H1 (cell line): ENCODE results near the gene NADK. TPM values are rescaled to one million over a fixed set of nuclear protein-coding genes. Genes with fewer than 3 reads are reported as not detected.

Source experiments
- polyA plus RNA-seq, 7 experiments: library from polyadenylated mRNA; depleted of rRNA in 3 of 7; stranded (reverse) in 5 of 7; unstranded in 2 of 7; fragments of >200 nt in 5 of 7; fragments of 200-250 nt in 2 of 7; gene quantifications; 1 replicate in 5 of 7; 2 replicates in 1 of 7; 4 replicates in 1 of 7; pipeline versions ENCODE4 v1.2.1 to v1.2.3, GENCODE V29; 2011 to 2013; ENCODE audit warnings: missing spikeins in 2 of 7, mixed read lengths in 2 of 7
- total RNA-seq: library from RNA; stranded (reverse); fragmentation: NEBNext Ultra II Directional; extraction: Animal tissue kit (Norgen Biotek cat#: 25700); gene quantifications from 2 replicates; pipeline ENCODE4 v1.2.1, GENCODE V29; 2021

The NADK gene
- total and polyA plus RNA-seq, 2 of the 8 experiments (the other 6 are each of a cell fraction or from before 2014, with no cell fraction given): 78.0 to 89.7 TPM

Other genes with a start within 250 kb of the NADK start
- gene TMEM240, start 237.8 kb downstream of the NADK start, total RNA-seq: 3.6 and 6.6 TPM in 2 replicates
- 5.7 and 7.6 TPM in 2 replicates for gene TMEM240, start 237.8 kb downstream of the NADK start, polyA plus RNA-seq (2011; rRNA removed)
- gene SSU72, start 203.6 kb downstream of the NADK start, total RNA-seq: 165 and 170 TPM in 2 replicates
- 110 and 116 TPM in 2 replicates for gene SSU72, start 203.6 kb downstream of the NADK start, polyA plus RNA-seq (2011; rRNA removed)
- 18.3 and 19.0 TPM in 2 replicates for gene FNDC10, start 178.3 kb downstream of the NADK start, total RNA-seq
- 21.8 and 40.0 TPM in 2 replicates for gene FNDC10, start 178.3 kb downstream of the NADK start, polyA plus RNA-seq (2011; rRNA removed)
- gene MIB2, start 163.0 kb downstream of the NADK start, total RNA-seq: 56.5 and 60.0 TPM in 2 replicates
- 32.5 and 71.1 TPM in 2 replicates for gene MIB2, start 163.0 kb downstream of the NADK start, polyA plus RNA-seq (2011; rRNA removed)
- 14.6 and 19.1 TPM in 2 replicates for gene MMP23B, start 146.3 kb downstream of the NADK start, total RNA-seq
- gene MMP23B, start 146.3 kb downstream of the NADK start, polyA plus RNA-seq (2011; rRNA removed): 9.2 and 20.8 TPM in 2 replicates
- 31.3 and 31.9 TPM in 2 replicates for gene CDK11B, start 119.5 kb downstream of the NADK start, total RNA-seq
- 11.1 and 21.8 TPM in 2 replicates for gene CDK11B, start 119.5 kb downstream of the NADK start, polyA plus RNA-seq (2011; rRNA removed)
- 46.3 and 46.7 TPM in 2 replicates for gene SLC35E2B, start 85.7 kb downstream of the NADK start, total RNA-seq
- 25.9 and 40.7 TPM in 2 replicates for gene SLC35E2B, start 85.7 kb downstream of the NADK start, polyA plus RNA-seq (2011; rRNA removed)
- 45.6 and 45.7 TPM in 2 replicates for gene CDK11A, start 54.1 kb downstream of the NADK start, total RNA-seq
- gene CDK11A, start 54.1 kb downstream of the NADK start, polyA plus RNA-seq (2011; rRNA removed): 15.0 and 38.8 TPM in 2 replicates
- 382 and 394 TPM in 2 replicates for gene GNB1, start 112.6 kb upstream of the NADK start, total RNA-seq
- 343 and 372 TPM in 2 replicates for gene GNB1, start 112.6 kb upstream of the NADK start, polyA plus RNA-seq (2011; rRNA removed)
- 0.92 and 1.3 TPM in 2 replicates for gene CALML6, start 136.8 kb upstream of the NADK start, total RNA-seq
- gene CALML6, start 136.8 kb upstream of the NADK start, polyA plus RNA-seq (2011; rRNA removed): 0.54 and 0.96 TPM in 2 replicates
- gene TMEM52, start 140.8 kb upstream of the NADK start, total RNA-seq: 14.6 and 15.0 TPM in 2 replicates
- 30.2 and 46.3 TPM in 2 replicates for gene TMEM52, start 140.8 kb upstream of the NADK start, polyA plus RNA-seq (2011; rRNA removed)
- gene CFAP74, start 225.3 kb upstream of the NADK start, total RNA-seq: 0.20 and 0.33 TPM in 2 replicates
- 0.09 and 0.22 TPM in 2 replicates for gene CFAP74, start 225.3 kb upstream of the NADK start, polyA plus RNA-seq (2011; rRNA removed)
- 1.8 and 1.9 TPM in 2 replicates for gene GABRD, start 240.9 kb upstream of the NADK start, total RNA-seq
- 3.0 and 3.3 TPM in 2 replicates for gene GABRD, start 240.9 kb upstream of the NADK start, polyA plus RNA-seq (2011; rRNA removed)